GM13977 (cell line): ENCODE results near the gene SLC39A7.

Experiments
- DNase-seq: peaks from one replicate; pipeline ENCODE4 v3.0.0; 2012; ENCODE audit warnings: low spot score
- CTCF ChIP-seq: IDR thresholded peaks from 2 replicates; pipeline ENCODE4 v1.5.1; 2012; ENCODE audit warnings: mild to moderate bottlenecking, control low read depth; ENCODE audit not compliant: insufficient read depth; ENCODE audit errors: extremely low read depth, missing control alignments
- in situ Hi-C: fragments of 300-500 bp; cut with MboI; formaldehyde crosslinking; loops from one replicate; pipeline ENCODE4 v1.12.0; 2022; ENCODE audit warnings: low sequenced_read_pairs, low pct_unique_long_range_greater_than_20kb, mixed read lengths, inconsistent platforms; ENCODE audit not compliant: unreplicated experiment

Gene SLC39A7

DNA sequence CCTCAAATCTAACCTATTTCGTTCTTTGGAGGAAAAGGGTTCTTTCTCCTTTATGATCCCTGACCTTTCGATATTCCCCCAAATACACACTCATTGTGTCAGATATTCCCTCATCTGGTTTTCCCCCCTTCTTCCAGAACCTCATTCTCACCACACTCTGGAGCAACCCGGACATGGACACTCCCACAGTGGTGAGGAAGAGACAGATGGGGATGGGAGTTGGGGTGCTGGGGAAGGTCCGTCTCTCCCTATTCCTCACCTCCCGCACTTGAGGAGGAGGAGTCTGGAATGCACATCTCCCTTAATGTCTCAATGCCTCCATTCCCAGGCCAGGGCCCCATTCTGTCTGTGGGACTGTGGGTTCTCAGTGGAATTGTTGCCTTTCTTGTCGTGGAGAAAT lies 1.3 kb downstream of the SLC39A7 start:
- in situ Hi-C loops: no loop called here
- no peak for TF ChIP-seq CTCF
- DNase-seq: no peak

- DNase-seq: no peak
- in situ Hi-C loops: no loop called here
- no peak for TF ChIP-seq CTCF
Observed at GRCh38 chr6:33202799-33203198, 2.1 kb downstream of the SLC39A7 start.

DNA sequence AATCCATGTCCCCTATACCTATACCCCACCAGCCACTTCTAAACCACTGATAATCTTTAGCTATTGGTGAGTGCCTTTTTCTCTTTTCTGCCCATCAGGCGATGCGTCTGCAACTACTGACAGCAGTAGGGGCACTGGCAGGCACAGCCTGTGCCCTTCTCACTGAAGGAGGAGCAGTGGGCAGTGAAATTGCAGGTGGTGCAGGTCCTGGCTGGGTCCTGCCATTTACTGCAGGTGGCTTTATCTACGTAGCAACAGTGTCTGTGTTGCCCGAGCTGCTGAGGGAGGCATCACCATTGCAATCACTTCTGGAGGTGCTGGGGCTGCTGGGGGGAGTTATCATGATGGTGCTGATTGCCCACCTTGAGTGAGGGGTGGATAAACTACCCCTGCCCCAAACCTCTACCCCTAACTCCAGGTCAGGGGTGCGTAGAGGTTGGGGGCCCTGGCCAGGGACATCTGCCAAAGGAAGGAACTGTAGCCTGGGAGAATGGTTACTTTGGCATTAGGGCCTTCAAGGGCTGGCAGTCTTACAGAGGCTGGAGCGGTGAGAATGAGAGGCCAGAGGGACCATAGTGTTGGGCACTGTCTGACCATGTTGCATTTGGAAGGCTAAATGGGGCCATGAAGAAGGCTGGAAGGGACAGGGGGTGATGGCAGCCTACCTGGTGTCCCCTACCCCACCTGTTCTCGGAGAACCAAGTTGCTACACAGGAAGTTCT lies 2.9 kb downstream of the SLC39A7 start:
- in situ Hi-C loops: no loop called here
- no peak for DNase-seq
- TF ChIP-seq CTCF: no peak

DNA sequence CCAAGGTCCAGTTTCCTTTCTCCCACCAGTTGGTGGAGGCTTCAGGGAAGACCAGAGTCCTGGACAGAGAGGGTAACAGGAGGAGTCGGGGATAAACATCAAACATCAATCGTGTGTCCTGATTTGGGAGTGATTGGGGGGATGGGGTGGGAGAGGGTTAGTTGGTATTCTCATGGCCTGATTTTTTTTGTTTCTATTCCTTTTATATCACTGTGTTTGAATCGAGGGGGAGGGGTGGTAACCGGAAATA lies 3.4 kb downstream of the SLC39A7 start:
- no peak for TF ChIP-seq CTCF
- in situ Hi-C loops: no loop called here
- DNase-seq: no peak

GRCh38 chr6:33204415-33205190 lies 3.9 kb downstream of the SLC39A7 start, which contains the start of gene HSD17B8:
HSD17B8 (plus strand) TSS chr6:33204655; CDS start chr6:33204669, 14 bp downstream.
- DNase-seq: peak; percentile 96
- no peak for TF ChIP-seq CTCF
- in situ Hi-C loops: no loop called here

- peak; percentile 53 for DNase-seq
- peak; percentile 46 for TF ChIP-seq CTCF
- in situ Hi-C loops: no loop called here
Observed at GRCh38 chr6:33205191-33206026, 4.7 kb downstream of the SLC39A7 start.
